HG02763 (cell line): ENCODE data around the gene MGST2.

Source experiments
- ATAC-seq: cut with Tn5 transposase; IDR thresholded peaks from one replicate; pipeline ENCODE4 v1.9.1; 2021; ENCODE audit warnings: mild to moderate bottlenecking, moderate library complexity; ENCODE audit not compliant: unreplicated experiment

The MGST2 gene

GRCh38 chr4:139669335-139669734 is 3.7 kb downstream of the MGST2 start:
- no peak for ATAC-seq

GRCh38 chr4:139669890-139670289 is 4.3 kb downstream of the MGST2 start:
- ATAC-seq = no peak

- no peak for ATAC-seq
Observed at GRCh38 chr4:139670775-139671174, 5.2 kb downstream of the MGST2 start.

- no peak for ATAC-seq
Observed at GRCh38 chr4:139672215-139672614, 6.6 kb downstream of the MGST2 start.

GRCh38 chr4:139672732-139673131 is 7.1 kb downstream of the MGST2 start:
- ATAC-seq = no peak

- no peak for ATAC-seq
Observed at GRCh38 chr4:139674875-139675550, 9.4 kb downstream of the MGST2 start.

GRCh38 chr4:139675651-139676050 is 10.0 kb downstream of the MGST2 start:
- ATAC-seq = no peak

GRCh38 chr4:139676365-139676764 is 10.7 kb downstream of the MGST2 start:
- ATAC-seq = no peak

- no peak for ATAC-seq
Observed at GRCh38 chr4:139676913-139677585, 11.4 kb downstream of the MGST2 start.

GRCh38 chr4:139682309-139682708 is 16.7 kb downstream of the MGST2 start:
- no peak for ATAC-seq

- no peak for ATAC-seq
Observed at GRCh38 chr4:139682741-139683151, 17.1 kb downstream of the MGST2 start.

- ATAC-seq = no peak
Observed at GRCh38 chr4:139684351-139684750, 18.7 kb downstream of the MGST2 start.

GRCh38 chr4:139685180-139685579 is 19.6 kb downstream of the MGST2 start:
- ATAC-seq = no peak

- ATAC-seq = no peak
Observed at GRCh38 chr4:139686130-139686529, 20.5 kb downstream of the MGST2 start.

GRCh38 chr4:139686988-139687387 is 21.4 kb downstream of the MGST2 start:
- no peak for ATAC-seq

GRCh38 chr4:139689093-139689722 is 23.6 kb downstream of the MGST2 start:
- no peak for ATAC-seq

GRCh38 chr4:139690419-139690818 is 24.8 kb downstream of the MGST2 start:
- ATAC-seq = no peak

GRCh38 chr4:139692309-139693012 is 26.8 kb downstream of the MGST2 start:
- no peak for ATAC-seq

GRCh38 chr4:139694522-139695107 is 29.0 kb downstream of the MGST2 start:
- no peak for ATAC-seq

- ATAC-seq = no peak
Observed at GRCh38 chr4:139696491-139696890, 30.9 kb downstream of the MGST2 start.
